ENCODE measurements around the gene ZC3H6.

DNA sequence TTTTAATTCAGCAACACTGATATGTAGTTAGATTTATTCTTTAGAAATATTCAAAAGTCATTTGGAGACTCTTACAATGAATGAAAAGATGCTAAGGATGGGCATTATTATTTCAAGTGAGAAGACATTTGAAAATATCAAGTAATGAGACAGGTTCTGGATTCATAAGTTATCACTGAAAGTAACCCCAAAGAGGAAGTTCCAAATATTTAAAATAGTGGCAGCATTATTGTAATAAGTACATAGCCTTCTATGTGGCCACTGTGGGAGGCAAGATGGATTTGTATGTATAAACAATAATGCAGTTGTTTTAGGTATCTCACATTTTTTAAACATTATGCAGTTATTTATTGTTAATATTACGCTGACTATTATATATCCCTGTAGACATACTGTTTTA lies 29.7 kb downstream of the ZC3H6 start:
- no peak for TF ChIP-seq POLR2A (IDR thresholded peaks at IDR 0.05)
- TF ChIP-seq, protein P1, sequence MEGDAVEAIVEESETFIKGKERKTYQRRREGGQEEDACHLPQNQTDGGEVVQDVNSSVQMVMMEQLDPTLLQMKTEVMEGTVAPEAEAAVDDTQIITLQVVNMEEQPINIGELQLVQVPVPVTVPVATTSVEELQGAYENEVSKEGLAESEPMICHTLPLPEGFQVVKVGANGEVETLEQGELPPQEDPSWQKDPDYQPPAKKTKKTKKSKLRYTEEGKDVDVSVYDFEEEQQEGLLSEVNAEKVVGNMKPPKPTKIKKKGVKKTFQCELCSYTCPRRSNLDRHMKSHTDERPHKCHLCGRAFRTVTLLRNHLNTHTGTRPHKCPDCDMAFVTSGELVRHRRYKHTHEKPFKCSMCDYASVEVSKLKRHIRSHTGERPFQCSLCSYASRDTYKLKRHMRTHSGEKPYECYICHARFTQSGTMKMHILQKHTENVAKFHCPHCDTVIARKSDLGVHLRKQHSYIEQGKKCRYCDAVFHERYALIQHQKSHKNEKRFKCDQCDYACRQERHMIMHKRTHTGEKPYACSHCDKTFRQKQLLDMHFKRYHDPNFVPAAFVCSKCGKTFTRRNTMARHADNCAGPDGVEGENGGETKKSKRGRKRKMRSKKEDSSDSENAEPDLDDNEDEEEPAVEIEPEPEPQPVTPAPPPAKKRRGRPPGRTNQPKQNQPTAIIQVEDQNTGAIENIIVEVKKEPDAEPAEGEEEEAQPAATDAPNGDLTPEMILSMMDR (IDR thresholded peaks at IDR 0.05) = no peak
- TF ChIP-seq POLR2AphosphoS5 (IDR thresholded peaks at IDR 0.05; ENCODE audit: insufficient read depth in 1 of 2, low read depth in 1 of 2) = no peak

Measured in vagina (tissue), 2 donors.